Measurements from ENCODE around the gene SBF2. TPM values are rescaled to one million over a fixed set of nuclear protein-coding genes. Genes with fewer than 3 reads are reported as not detected.
A peak's percentile ranks its signal among the peaks of the same experiment; 100 is the strongest.

Gene SBF2
- polyA plus RNA-seq, 1 donor (not counting 4 experiments of a cell fraction or from before 2014, with no cell fraction given): 24.5 TPM

DNA sequence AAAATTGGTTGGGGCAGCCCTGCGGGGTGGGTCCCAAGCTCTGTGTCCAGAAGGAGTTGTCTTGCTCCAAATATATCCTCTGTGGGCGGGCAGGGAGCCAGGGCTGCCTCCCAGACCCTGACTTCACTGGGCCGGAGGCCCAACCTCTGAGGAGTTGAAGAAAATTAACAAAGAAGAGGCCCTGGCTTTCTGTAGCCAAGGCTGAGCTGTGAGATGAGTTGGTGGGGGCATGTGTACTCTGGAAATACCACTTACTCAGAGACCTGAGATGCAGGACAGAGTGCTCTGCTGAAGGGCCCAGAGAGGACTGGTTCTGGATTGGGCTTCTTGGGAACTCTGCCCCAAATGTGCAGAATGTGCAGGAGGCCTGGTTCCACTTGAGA is 533.8 kb downstream of the SBF2 start:
- Histone ChIP-seq H3K9me1 (ENCODE audit: control insufficient read depth, extremely low read depth, insufficient read depth, low read length) (peaks cover 2% of the 10 kb centered on the region), H3K4me1 (ENCODE audit: control insufficient read depth, extremely low read depth, insufficient read depth, low read length) (peaks cover 63% of the 10 kb centered on the region)
- dilution Hi-C loops (cut with MboI; ENCODE audit: extremely low pct_ligation_motif_present, low sequenced_read_pairs): no loop called here

DNA sequence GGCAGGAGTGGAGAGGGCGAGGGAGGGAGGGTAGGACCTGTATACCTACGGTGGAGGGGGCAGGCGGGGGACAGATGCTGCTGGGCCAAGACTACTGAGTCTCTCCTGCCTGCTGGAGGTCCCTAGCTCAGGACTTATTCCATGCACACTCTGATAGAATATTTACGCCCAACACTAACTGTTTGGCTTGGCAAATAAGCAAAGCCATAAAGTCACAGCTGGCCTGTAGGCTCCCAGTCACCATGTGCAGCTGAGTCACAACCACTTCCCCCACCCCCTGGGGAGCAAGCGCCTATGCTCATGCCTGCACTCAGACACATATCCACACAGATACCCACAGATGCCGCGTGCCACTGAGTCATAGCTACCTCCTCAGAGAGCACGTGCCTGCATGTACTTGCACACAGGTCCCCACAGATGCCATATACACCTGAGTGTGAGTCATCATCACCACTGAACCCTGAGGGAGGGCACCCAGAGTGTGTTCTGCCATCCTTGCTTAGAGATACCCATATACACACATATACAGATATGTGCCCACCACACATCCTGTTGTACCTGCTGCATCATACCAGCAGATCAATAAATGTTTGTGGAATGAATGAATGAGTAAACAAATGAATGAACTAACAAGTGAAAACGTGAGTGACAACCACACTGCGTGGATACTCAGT is 534.4 kb downstream of the SBF2 start:
- no peaks in the 10 kb centered on the region for H3K36me3 ChIP-seq (ENCODE audit: control insufficient read depth in 2 of 2, extremely low read depth in 1 of 2, insufficient read depth in 2 of 2, low read length in 2 of 2)
- H3K9me3 ChIP-seq (ENCODE audit: control insufficient read depth, low read depth, low read length): no peaks in the 10 kb centered on the region
- no peaks in the 10 kb centered on the region for H4K20me1 ChIP-seq (ENCODE audit: control insufficient read depth, extremely low read depth, insufficient read depth, low read length)
- H3K9ac ChIP-seq (ENCODE audit: control insufficient read depth, extremely low read depth, insufficient read depth, low read length): peak overlapping the region; percentile 97
- H3K4me1 ChIP-seq (ENCODE audit: control insufficient read depth, extremely low read depth, insufficient read depth, low read length): peaks cover 69% of the 10 kb centered on the region
- no peaks in the 10 kb centered on the region for H3K79me2 ChIP-seq (ENCODE audit: control insufficient read depth, insufficient read depth, low read length)
- no peak overlapping the region for H2AFZ ChIP-seq (ENCODE audit: control insufficient read depth, low read length)
- FAIRE-seq: peak; percentile 92
- TF ChIP-seq EZH2 (IDR thresholded peaks at IDR 0.05; ENCODE audit: low read length): no peak
- TF ChIP-seq, protein P1, sequence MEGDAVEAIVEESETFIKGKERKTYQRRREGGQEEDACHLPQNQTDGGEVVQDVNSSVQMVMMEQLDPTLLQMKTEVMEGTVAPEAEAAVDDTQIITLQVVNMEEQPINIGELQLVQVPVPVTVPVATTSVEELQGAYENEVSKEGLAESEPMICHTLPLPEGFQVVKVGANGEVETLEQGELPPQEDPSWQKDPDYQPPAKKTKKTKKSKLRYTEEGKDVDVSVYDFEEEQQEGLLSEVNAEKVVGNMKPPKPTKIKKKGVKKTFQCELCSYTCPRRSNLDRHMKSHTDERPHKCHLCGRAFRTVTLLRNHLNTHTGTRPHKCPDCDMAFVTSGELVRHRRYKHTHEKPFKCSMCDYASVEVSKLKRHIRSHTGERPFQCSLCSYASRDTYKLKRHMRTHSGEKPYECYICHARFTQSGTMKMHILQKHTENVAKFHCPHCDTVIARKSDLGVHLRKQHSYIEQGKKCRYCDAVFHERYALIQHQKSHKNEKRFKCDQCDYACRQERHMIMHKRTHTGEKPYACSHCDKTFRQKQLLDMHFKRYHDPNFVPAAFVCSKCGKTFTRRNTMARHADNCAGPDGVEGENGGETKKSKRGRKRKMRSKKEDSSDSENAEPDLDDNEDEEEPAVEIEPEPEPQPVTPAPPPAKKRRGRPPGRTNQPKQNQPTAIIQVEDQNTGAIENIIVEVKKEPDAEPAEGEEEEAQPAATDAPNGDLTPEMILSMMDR (optimal IDR thresholded peaks at IDR 0.05 in 1 of 3, IDR thresholded peaks at IDR 0.05 in 1 of 3, conservative IDR thresholded peaks at IDR 0.05 in 1 of 3; ENCODE audit: extremely low read depth in 1 of 3, insufficient read depth in 2 of 3, low read length in 3 of 3): peak in 1 of 3 experiments; percentile 4
- no peaks in the 10 kb centered on the region for H3K27me3 ChIP-seq (ENCODE audit: control insufficient read depth, extremely low read depth, insufficient read depth, low read length)
- H3K4me2 ChIP-seq (ENCODE audit: control insufficient read depth, extremely low read depth, insufficient read depth, low read depth, low read length): peak overlapping the region; percentile 97
- peak overlapping the region; percentile 41 to 80 (median 69) for H3K4me3 ChIP-seq (ENCODE audit: control insufficient read depth in 2 of 3, extremely low read depth in 1 of 3, insufficient read depth in 2 of 3, low read depth in 1 of 3, low read length in 3 of 3)
- H3K27ac ChIP-seq (ENCODE audit: control insufficient read depth, insufficient read depth, low read length): peak overlapping the region; percentile 98
- peak; percentile 100 for DNase-seq (ENCODE audit: low read depth, low spot score)
- dilution Hi-C loops (cut with MboI; ENCODE audit: extremely low pct_ligation_motif_present, low sequenced_read_pairs): no loop called here
- H3K9me1 ChIP-seq (ENCODE audit: control insufficient read depth, extremely low read depth, insufficient read depth, low read length): peaks cover 2% of the 10 kb centered on the region

More for the DNA sequence above, 533.8 kb downstream of the SBF2 start:
- Histone ChIP-seq H3K9me3 (ENCODE audit: control insufficient read depth, low read depth, low read length) (no peaks in the 10 kb centered on the region), H3K4me3 (ENCODE audit: control insufficient read depth in 2 of 3, extremely low read depth in 1 of 3, insufficient read depth in 2 of 3, low read depth in 1 of 3, low read length in 3 of 3) (no peak overlapping the region), H3K79me2 (ENCODE audit: control insufficient read depth, insufficient read depth, low read length) (no peaks in the 10 kb centered on the region), H3K4me2 (ENCODE audit: control insufficient read depth, extremely low read depth, insufficient read depth, low read depth, low read length) (peak overlapping the region; percentile 68), H3K27me3 (ENCODE audit: control insufficient read depth, extremely low read depth, insufficient read depth, low read length) (no peaks in the 10 kb centered on the region), H3K27ac (ENCODE audit: control insufficient read depth, insufficient read depth, low read length) (peak overlapping the region; percentile 98), H3K9ac (ENCODE audit: control insufficient read depth, extremely low read depth, insufficient read depth, low read length) (peak overlapping the region; percentile 97), H2AFZ (ENCODE audit: control insufficient read depth, low read length) (no peak overlapping the region), H4K20me1 (ENCODE audit: control insufficient read depth, extremely low read depth, insufficient read depth, low read length) (no peaks in the 10 kb centered on the region), H3K36me3 (ENCODE audit: control insufficient read depth in 2 of 2, extremely low read depth in 1 of 2, insufficient read depth in 2 of 2, low read length in 2 of 2) (no peaks in the 10 kb centered on the region)
- DNase-seq (ENCODE audit: low read depth, low spot score): no peak
- TF ChIP-seq, protein P1 (optimal IDR thresholded peaks at IDR 0.05 in 1 of 3, IDR thresholded peaks at IDR 0.05 in 1 of 3, conservative IDR thresholded peaks at IDR 0.05 in 1 of 3; ENCODE audit: extremely low read depth in 1 of 3, insufficient read depth in 2 of 3, low read length in 3 of 3): no peak
- TF ChIP-seq EZH2 (IDR thresholded peaks at IDR 0.05; ENCODE audit: low read length): no peak
- FAIRE-seq: no peak

All from keratinocyte (primary cell).